ENCODE results near the gene NTSR1.

Gene NTSR1

DNA sequence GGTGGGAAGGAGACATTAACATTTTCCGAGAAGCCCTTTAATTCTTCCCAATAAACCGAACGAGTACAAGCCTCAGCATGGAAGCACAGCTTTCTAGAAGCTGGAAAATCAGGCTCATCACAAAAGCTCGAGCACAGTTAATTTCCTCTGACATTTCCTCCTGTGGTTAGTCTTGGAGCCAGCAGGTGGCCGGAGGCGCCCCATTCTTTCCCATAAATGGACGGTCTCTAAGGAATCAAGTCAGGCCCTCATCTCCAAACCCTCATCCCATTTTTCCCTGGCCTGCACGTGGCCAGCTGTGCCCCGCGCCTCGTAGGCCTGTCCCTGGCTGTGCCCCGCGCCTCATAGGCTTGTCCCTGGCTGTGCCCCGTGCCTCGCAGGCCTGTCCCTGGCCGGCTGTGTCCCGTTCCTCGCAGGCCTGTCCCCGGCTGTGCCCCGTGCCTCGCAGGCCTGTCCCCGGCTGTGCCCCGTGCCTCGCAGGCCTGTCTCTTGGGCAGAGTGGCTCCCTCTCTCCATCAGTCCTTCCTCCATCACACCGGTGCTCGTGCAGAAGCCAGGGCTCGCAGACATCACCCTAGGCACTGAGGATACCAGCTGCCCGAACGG lies 19.7 kb upstream of the NTSR1 start:
- no peak overlapping the region for H3K4me3 ChIP-seq (ENCODE audit: low read depth, low read length)
- no peak for TF ChIP-seq CTCF (IDR thresholded peaks at IDR 0.05; ENCODE audit: control insufficient read depth, extremely low read depth, insufficient read depth)
- DNase-seq (ENCODE audit: low read depth) = no peak

GRCh38 chr20:62689861-62690260 lies 18.8 kb upstream of the NTSR1 start:
- TF ChIP-seq CTCF (IDR thresholded peaks at IDR 0.05; ENCODE audit: control insufficient read depth, extremely low read depth, insufficient read depth) = no peak
- DNase-seq (ENCODE audit: low read depth) = no peak

DNA sequence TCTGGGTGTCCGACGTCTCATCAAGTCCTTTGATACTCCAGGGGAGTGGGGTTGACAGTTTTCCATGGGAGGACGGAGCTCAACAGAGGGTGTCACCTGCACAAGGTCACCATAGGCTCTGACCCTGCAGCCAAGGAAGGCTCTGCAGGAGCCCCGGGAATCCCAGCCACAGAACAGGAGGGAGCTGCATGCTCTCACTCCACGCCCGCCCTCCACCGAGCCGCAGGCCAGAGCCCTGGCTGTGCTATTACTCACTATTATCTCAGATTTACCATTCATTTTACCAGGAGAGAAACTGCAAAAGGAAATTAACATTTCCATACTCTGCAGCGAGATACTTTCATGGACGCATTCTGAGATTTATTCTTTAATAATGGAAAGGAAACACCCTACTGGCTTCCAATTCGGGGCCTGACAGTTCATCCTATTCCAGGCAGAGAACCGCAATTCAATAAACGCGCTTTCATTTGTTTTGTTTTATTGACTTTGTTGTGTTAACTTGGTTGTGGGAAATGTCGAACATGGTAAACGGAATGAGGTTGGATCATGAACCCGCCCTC lies 18.3 kb upstream of the NTSR1 start:
- no peak overlapping the region for H3K4me3 ChIP-seq (ENCODE audit: low read depth, low read length)
- no peak for TF ChIP-seq CTCF (IDR thresholded peaks at IDR 0.05; ENCODE audit: control insufficient read depth, extremely low read depth, insufficient read depth)
- DNase-seq (ENCODE audit: low read depth) = no peak

More at GRCh38 chr20:62689861-62690260, 18.8 kb upstream of the NTSR1 start:
- H3K4me3 ChIP-seq (ENCODE audit: low read depth, low read length) = no peak overlapping the region

- no peak overlapping the region for H3K4me3 ChIP-seq (ENCODE audit: low read depth, low read length)
- DNase-seq (ENCODE audit: low read depth) = no peak
- no peak for TF ChIP-seq CTCF (IDR thresholded peaks at IDR 0.05; ENCODE audit: control insufficient read depth, extremely low read depth, insufficient read depth)
Measured at GRCh38 chr20:62691487-62691886, 17.1 kb upstream of the NTSR1 start.

- no peak overlapping the region for H3K4me3 ChIP-seq (ENCODE audit: low read depth, low read length)
- DNase-seq (ENCODE audit: low read depth) = no peak
- TF ChIP-seq CTCF (IDR thresholded peaks at IDR 0.05; ENCODE audit: control insufficient read depth, extremely low read depth, insufficient read depth) = no peak
Measured at GRCh38 chr20:62692176-62692575, 16.5 kb upstream of the NTSR1 start.

DNA sequence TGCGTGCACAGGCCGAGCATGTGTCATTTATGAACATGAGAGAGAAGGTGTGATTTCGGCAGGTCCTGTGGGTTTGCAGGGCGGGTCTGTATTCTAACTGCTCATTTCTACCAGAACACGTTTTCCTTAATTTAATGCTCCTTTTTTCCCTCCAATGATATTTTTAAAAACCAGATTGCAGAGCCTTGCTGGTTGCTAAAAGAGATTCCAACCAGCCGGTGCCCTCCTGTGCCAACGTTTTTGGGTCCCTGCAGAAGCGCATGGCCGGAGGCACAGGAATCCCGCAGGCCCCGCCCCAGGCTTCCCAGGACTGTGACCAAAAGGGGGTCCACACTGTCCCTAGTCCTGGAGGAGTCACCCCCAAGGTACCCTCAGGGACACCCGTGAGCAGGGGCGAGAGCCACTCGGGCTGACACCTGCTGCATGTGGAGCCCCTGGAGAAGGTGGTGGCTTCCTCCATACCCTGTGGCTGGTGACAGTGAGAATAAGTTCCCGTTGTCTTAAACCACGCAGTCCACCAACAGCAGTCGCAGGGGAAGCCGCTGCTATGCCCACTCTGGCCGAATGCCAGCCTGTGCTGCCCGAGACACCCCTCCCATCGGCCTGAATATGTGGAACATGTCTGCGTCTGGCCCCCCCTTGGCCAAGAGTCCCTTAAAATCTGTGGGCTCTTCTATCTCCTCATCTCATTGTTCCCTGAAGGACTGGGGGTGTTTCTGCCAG lies 15.7 kb upstream of the NTSR1 start:
- TF ChIP-seq CTCF (IDR thresholded peaks at IDR 0.05; ENCODE audit: control insufficient read depth, extremely low read depth, insufficient read depth) = no peak
- H3K4me3 ChIP-seq (ENCODE audit: low read depth, low read length) = no peak overlapping the region
- no peak for DNase-seq (ENCODE audit: low read depth)
